Omental fat pad (tissue), 4 donors: ENCODE results near the gene LNPEP. TPM values are rescaled to one million over a fixed set of nuclear protein-coding genes. Genes with fewer than 3 reads are reported as not detected.
A peak's percentile ranks its signal among the peaks of the same experiment; 100 is the strongest.

ENCODE experiments used
- ATAC-seq: fragments of 150-250 bp; one replicate; pipeline ENCODE4 v1.9.1; 2016; ENCODE audit warnings: mild to moderate bottlenecking, moderate library complexity; ENCODE audit not compliant: low FRiP score
- DNase-seq: peaks from one replicate; pipeline ENCODE4 v3.0.0-alpha.2; 2019; ENCODE audit warnings: low spot score
- CTCF ChIP-seq, 3 donors: fragments of 450-650 bp; IDR thresholded peaks; one replicate each; pipeline ENCODE4 v1.5.1; 2016 to 2017; ENCODE audit warnings: antibody characterized with exemption in 3 of 3, mild to moderate bottlenecking in 3 of 3, moderate library complexity in 2 of 3
- total RNA-seq, 4 donors: library from RNA; depleted of rRNA; stranded (reverse); fragments of >200 nt; gene quantifications; one replicate each; pipeline ENCODE4 v1.1.0, GENCODE V29; 2016

Gene LNPEP
- total RNA-seq = 100 to 1,000 TPM in 1 of 4 donors, 10 to 100 TPM in 3; 51.4 to 155 (median 62.8) TPM

- DNase-seq = peak; percentile 70
- TF ChIP-seq CTCF (IDR thresholded peaks at IDR 0.05) = no peak
- peak; percentile 91 for ATAC-seq
Observed at GRCh38 chr5:96935559-96936430, at the start of gene LNPEP. TSS of gene LNPEP (plus strand) at chr5:96936080. CDS start at chr5:96936156, 76 bp downstream.

- DNase-seq = no peak
- no peak for TF ChIP-seq CTCF (IDR thresholded peaks at IDR 0.05)
- peak; percentile 54 for ATAC-seq
Observed at GRCh38 chr5:96893342-96893741, 42.5 kb upstream of the LNPEP start.

GRCh38 chr5:96896276-96896675 is 39.6 kb upstream of the LNPEP start:
- ATAC-seq (no peak), DNase-seq (no peak)
- no peak for TF ChIP-seq CTCF (IDR thresholded peaks at IDR 0.05)

- no peak for TF ChIP-seq CTCF (IDR thresholded peaks at IDR 0.05)
- no peak for DNase-seq
- no peak for ATAC-seq
Observed at GRCh38 chr5:96896806-96897205, 39.1 kb upstream of the LNPEP start.

- TF ChIP-seq CTCF (IDR thresholded peaks at IDR 0.05) = no peak
- ATAC-seq = no peak
Observed at GRCh38 chr5:96901384-96901783, 34.5 kb upstream of the LNPEP start.

GRCh38 chr5:96901841-96902240 is 34.0 kb upstream of the LNPEP start:
- TF ChIP-seq CTCF (IDR thresholded peaks at IDR 0.05) = no peak
- DNase-seq (no peak), ATAC-seq (no peak)

More at GRCh38 chr5:96901384-96901783, 34.5 kb upstream of the LNPEP start:
- DNase-seq = no peak

GRCh38 chr5:96902876-96903275 is 33.0 kb upstream of the LNPEP start:
- no peak for ATAC-seq
- DNase-seq = no peak
- no peak for TF ChIP-seq CTCF (IDR thresholded peaks at IDR 0.05)
